KMS-11 (cell line): Measurements from ENCODE around the gene RGL2.
A peak's percentile ranks its signal among the peaks of the same experiment; 100 is the strongest.

Experiments used
- H2AFZ ChIP-seq: fragments of 200-600 bp; sonication (generic); 2 replicates; pipeline ENCODE4 v1.6.1; 2016; ENCODE audit warnings: antibody characterized with exemption, mixed run types, low read depth
- H3K27ac ChIP-seq: fragments of 200-600 bp; sonication (generic); 2 replicates; pipeline ENCODE4 v1.6.1; 2016; ENCODE audit warnings: mild to moderate bottlenecking, mixed run types
- H3K27me3 ChIP-seq: fragments of 200-600 bp; sonication (generic); 2 replicates; pipeline ENCODE4 v1.6.1; 2017; ENCODE audit warnings: mild to moderate bottlenecking, low read depth, mixed run types, moderate library complexity; ENCODE audit not compliant: insufficient read depth
- H3K36me3 ChIP-seq: fragments of 200-600 bp; sonication (generic); 2 replicates; pipeline ENCODE4 v1.6.1; 2017; ENCODE audit warnings: mild to moderate bottlenecking, mixed run types; ENCODE audit not compliant: insufficient read depth
- H3K4me1 ChIP-seq: fragments of 200-600 bp; sonication (generic); 2 replicates; pipeline ENCODE4 v1.6.1; 2016; ENCODE audit warnings: mild to moderate bottlenecking, low read depth, mixed run types; ENCODE audit not compliant: poor library complexity, severe bottlenecking
- H3K4me2 ChIP-seq: fragments of 200-600 bp; sonication (generic); 2 replicates; pipeline ENCODE4 v1.7.0; 2016; ENCODE audit warnings: mild to moderate bottlenecking, mixed run types
- H3K4me3 ChIP-seq: fragments of 200-600 bp; sonication (generic); IDR thresholded peaks from 2 replicates; pipeline ENCODE4 v1.6.1; 2017; ENCODE audit warnings: low read depth, low read length, mixed read lengths; ENCODE audit not compliant: insufficient read depth
- H3K79me2 ChIP-seq: fragments of 200-600 bp; sonication (generic); 2 replicates; pipeline ENCODE4 v1.6.1; 2016; ENCODE audit warnings: low read depth, mixed run types; ENCODE audit not compliant: insufficient read depth
- H3K9ac ChIP-seq: fragments of 200-600 bp; sonication (generic); 2 replicates; pipeline ENCODE4 v1.6.1; 2016; ENCODE audit warnings: mild to moderate bottlenecking, mixed run types
- H4K20me1 ChIP-seq: fragments of 200-600 bp; sonication (generic); 2 replicates; pipeline ENCODE4 v1.6.1; 2016; ENCODE audit warnings: mild to moderate bottlenecking, mixed run types; ENCODE audit not compliant: insufficient read depth
- TF ChIP-seq, protein P1 (sequence below): fragments of 200-600 bp; sonication (generic); conservative IDR thresholded peaks from 2 replicates; pipeline ENCODE4 v1.6.1; 2017; ENCODE audit warnings: low read depth, mild to moderate bottlenecking, antibody characterized with exemption, low read length, moderate library complexity, mixed read lengths

The RGL2 gene

DNA sequence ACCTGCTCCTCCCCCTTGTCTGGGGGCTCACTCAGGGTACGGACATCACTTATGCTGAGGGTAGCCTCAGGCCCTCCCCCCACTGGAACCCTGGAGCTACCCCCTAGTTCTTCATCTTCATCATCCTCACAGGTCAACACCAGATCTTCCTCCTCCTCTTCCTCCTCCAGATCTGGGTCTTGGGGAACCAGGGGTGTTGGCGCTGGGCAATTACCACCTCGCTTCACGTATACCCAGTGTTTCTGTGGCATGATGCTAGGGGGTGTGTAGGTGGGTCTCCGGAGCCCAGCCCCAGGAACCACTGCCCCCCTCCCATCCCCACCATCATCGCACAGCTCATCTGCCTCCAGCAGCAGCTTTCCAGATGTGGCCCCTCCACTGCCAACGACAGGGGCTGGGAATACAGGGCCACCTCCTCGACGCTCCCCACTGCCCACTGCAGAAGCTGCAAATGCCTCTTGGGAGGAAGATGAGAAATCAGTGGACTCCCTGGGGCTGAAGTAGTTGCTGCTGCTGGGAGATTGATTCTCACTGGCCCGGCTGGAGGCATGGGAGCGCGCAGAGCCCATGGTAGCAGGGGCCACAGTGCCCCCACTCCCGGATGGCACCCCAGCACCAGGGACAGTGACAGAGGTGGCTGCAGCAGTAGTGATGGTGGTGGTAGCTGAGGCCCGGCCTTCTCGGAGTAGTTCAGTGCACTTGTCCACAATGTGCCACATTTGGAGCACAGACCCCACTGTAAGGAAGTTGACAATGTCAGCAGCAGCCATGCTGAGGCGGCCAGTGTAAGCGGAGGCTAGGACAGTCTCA lies 17.3 kb upstream of the RGL2 start:
- Histone ChIP-seq H3K36me3 (no peaks in the 10 kb centered on the region; the same call in 1 of the 2 replicates), H4K20me1 (no peaks in the 10 kb centered on the region), H3K4me3 (no peak overlapping the region), H3K79me2 (peaks cover 23% of the 10 kb centered on the region), H2AFZ (no peak overlapping the region), H3K4me1 (peaks cover 40% of the 10 kb centered on the region), H3K27me3 (no peaks in the 10 kb centered on the region), H3K9ac (no peak overlapping the region), H3K27ac (no peak overlapping the region), H3K4me2 (no peak overlapping the region)
- TF ChIP-seq, protein P1, sequence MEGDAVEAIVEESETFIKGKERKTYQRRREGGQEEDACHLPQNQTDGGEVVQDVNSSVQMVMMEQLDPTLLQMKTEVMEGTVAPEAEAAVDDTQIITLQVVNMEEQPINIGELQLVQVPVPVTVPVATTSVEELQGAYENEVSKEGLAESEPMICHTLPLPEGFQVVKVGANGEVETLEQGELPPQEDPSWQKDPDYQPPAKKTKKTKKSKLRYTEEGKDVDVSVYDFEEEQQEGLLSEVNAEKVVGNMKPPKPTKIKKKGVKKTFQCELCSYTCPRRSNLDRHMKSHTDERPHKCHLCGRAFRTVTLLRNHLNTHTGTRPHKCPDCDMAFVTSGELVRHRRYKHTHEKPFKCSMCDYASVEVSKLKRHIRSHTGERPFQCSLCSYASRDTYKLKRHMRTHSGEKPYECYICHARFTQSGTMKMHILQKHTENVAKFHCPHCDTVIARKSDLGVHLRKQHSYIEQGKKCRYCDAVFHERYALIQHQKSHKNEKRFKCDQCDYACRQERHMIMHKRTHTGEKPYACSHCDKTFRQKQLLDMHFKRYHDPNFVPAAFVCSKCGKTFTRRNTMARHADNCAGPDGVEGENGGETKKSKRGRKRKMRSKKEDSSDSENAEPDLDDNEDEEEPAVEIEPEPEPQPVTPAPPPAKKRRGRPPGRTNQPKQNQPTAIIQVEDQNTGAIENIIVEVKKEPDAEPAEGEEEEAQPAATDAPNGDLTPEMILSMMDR, result no peak

DNA sequence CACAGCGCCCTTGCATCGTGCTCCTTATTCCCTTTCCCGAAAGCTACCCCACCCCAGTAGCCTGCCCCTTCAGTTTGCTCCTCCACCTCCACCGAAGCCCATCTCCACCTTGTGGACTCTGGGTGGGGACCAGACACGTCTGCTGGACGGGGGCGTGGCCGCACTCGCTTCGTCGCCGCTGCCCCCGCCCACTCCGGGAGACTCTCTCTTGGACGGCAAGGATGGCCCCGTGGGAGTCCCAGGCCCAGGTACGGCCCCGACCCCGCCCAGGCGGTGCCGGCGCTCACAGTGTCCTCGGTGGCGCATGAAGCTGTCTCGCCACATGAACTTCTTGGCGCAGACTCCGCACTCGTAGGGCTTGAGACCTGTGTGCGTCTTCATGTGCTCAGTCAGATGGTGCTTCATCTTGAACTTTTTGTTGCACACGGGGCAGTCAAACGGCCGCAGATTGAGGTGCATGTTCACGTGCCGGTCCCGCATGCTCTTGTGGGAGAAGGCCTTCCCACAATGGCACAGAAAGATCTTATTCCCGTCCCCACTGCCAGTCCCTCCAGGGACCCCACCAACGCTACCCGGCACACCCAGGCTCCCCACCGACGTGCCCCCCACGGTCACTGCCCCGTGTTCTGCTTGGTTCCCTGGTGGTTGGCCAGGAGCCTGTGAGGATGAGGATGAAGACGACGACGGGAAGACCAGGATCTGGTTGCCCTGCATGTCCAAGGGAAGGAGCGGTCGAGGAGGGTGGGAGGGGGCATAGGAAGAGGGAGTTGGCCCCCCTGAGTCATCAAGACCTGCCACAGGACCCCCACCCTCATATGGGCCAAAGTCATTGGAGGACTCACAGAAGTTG lies 16.4 kb upstream of the RGL2 start:
- no peak overlapping the region for H2AFZ ChIP-seq
- peaks cover 46% of the 10 kb centered on the region for H3K4me1 ChIP-seq
- no peak overlapping the region for H3K4me3 ChIP-seq
- peak overlapping the region; percentile 84 for H3K27ac ChIP-seq
- H3K9ac ChIP-seq, result peak overlapping the region; percentile 72; the same call in 1 of the 2 replicates
- H3K79me2 ChIP-seq, result peaks cover 26% of the 10 kb centered on the region
- H3K4me2 ChIP-seq, result peak overlapping the region; percentile 88
- H3K27me3 ChIP-seq, result no peaks in the 10 kb centered on the region
- no peaks in the 10 kb centered on the region for H4K20me1 ChIP-seq
- TF ChIP-seq, protein P1, result no peak
- H3K36me3 ChIP-seq, result no peaks in the 10 kb centered on the region; the same call in 1 of the 2 replicates

DNA sequence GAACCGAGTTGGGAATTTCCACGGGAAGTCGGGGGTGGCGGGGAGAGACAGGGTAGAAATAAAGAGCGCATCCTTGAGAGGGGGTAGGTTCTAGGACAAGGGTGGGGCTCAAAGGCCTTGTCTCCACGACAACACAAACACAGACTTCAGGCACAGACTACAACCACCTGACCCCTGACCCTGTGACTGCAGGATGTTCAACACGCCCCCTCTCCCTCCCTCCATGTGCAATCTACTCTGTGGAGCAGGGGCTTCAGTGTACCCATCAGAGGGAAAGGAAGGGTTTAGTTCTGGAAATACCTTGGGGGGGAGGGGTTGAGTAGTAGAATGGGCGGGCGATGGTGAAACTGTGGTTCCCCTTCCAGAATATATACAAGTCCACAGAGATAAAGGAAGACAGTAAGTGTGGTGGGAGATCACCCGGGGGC lies 15.8 kb upstream of the RGL2 start:
- Histone ChIP-seq H3K4me1 (peaks cover 46% of the 10 kb centered on the region), H3K36me3 (no peaks in the 10 kb centered on the region), H4K20me1 (no peaks in the 10 kb centered on the region), H2AFZ (peak overlapping the region; percentile 42; the same call in 1 of the 2 replicates), H3K27me3 (no peaks in the 10 kb centered on the region), H3K79me2 (peaks cover 24% of the 10 kb centered on the region), H3K4me2 (peak overlapping the region; percentile 88), H3K27ac (peak overlapping the region; percentile 84), H3K4me3 (no peak overlapping the region), H3K9ac (peak overlapping the region; percentile 72; the same call in 1 of the 2 replicates)
- TF ChIP-seq, protein P1, result no peak

DNA sequence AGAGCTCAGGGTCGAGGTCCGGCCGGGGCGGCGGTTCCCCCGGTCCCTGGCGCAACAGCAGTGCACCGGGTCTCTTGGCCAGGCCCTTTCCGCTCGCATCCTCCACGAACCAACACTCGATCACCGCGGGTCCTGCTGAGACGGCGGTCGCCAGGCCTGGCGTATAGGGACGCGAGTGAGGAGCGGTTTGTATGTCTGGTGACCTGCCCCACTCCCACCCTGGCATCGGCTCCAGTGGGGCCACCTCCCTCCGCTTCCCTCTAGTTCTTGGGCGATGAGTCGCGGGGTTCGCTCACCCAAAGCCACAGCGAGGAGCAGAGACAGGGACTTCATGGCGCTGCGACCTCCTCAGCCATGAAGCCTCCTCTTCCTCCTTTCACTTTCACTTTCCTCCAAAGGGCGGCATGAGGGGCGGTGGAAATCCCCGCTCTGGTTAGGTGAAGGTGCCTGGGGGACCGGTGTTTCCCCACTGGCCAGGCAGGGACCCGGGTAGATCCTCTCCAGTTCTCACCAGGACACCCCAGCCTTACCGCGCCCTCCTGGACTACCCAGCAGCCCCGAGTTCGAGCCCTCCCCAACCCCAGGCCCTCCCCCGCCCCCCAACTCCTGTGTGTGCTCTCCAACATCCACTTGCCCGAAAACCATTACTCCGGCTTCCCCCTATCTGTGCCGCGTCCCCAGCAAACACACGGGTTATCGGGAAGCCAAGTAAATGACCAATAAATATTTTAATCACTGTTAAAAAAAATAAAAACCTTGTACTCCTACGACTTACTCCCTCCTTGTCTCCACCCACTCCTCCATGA lies 15.2 kb upstream of the RGL2 start, which contains the start of gene TAPBP:
Gene TAPBP (minus strand): TSS at position 370 of the 806 bp plus-strand sequence. CDS start 37 bp downstream, at position 333.
- Histone ChIP-seq H4K20me1 (no peaks in the 10 kb centered on the region), H3K27me3 (no peaks in the 10 kb centered on the region), H3K4me2 (peak within 1 kb of the TSS; percentile 97), H3K9ac (peak within 1 kb of the TSS; percentile 72), H3K4me1 (peaks cover 41% of the 10 kb centered on the region), H2AFZ (peak within 1 kb of the TSS; percentile 42; the same call in 1 of the 2 replicates), H3K4me3 (no peak within 1 kb of the TSS), H3K36me3 (no peaks in the 10 kb centered on the region), H3K79me2 (peaks cover 28% of the 10 kb centered on the region), H3K27ac (peak within 1 kb of the TSS; percentile 84)
- TF ChIP-seq, protein P1, result no peak
